ENCODE results near the gene SPAG6. TPM values are rescaled to one million over a fixed set of nuclear protein-coding genes. Genes with fewer than 3 reads are reported as not detected.
A peak's percentile ranks its signal among the peaks of the same experiment; 100 is the strongest.

The SPAG6 gene
- total and polyA plus RNA-seq, 2 of the 8 experiments (the other 6 are each of a cell fraction or from before 2014, with no cell fraction given) = 0.14 TPM; not detected in 1

GRCh38 chr10:22320591-22321155, 24.6 kb upstream of the SPAG6 start, which contains the start of gene BMI1:
Gene BMI1 (plus strand): TSS chr10:22321099. CDS start chr10:22326450, 5,351 bp downstream.
- Histone ChIP-seq H3K4me1 (replicated peaks in 1 of 4; ENCODE audit: control insufficient read depth in 3 of 4, insufficient read depth in 4 of 4, low read length in 3 of 4) (peaks cover 4 to 17% (median 6%) of the 10 kb centered on the region in 4 experiments; a peak in 5 of 7 replicates), H2BK12ac (ENCODE audit: low read depth, low read length) (no peak within 1 kb of the TSS), H3K4me3 (ENCODE audit: extremely low read depth in 1 of 4, insufficient read depth in 2 of 4, low read depth in 3 of 4, low read length in 4 of 4) (peak within 1 kb of the TSS; percentile 44 to 81 (median 58)), H2AFZ (ENCODE audit: low read length) (no peak within 1 kb of the TSS), H3K4me2 (ENCODE audit: insufficient read depth in 1 of 2, low read depth in 2 of 2, low read length in 2 of 2) (peak within 1 kb of the TSS; percentile 75 to 84), H2BK20ac (ENCODE audit: low read length) (no peak within 1 kb of the TSS), H3K56ac (replicated peaks; ENCODE audit: insufficient read length, low read depth, low read length) (no peak within 1 kb of the TSS), H3K23me2 (ENCODE audit: low read depth, low read length) (peaks cover 12% of the 10 kb centered on the region), H3K79me1 (ENCODE audit: low read depth, low read length) (no peaks in the 10 kb centered on the region), H4K20me1 (replicated peaks in 1 of 2; ENCODE audit: control insufficient read depth in 1 of 2, insufficient read depth in 2 of 2, low read length in 2 of 2) (peaks cover 7 to 12% of the 10 kb centered on the region in 2 experiments), H3K4ac (replicated peaks; ENCODE audit: insufficient read length, low read depth, low read length) (no peak within 1 kb of the TSS), H3K9ac (replicated peaks in 1 of 4; ENCODE audit: extremely low read depth in 1 of 4, low read depth in 3 of 4, low read length in 3 of 4) (peak within 1 kb of the TSS; percentile 23 to 87 (median 61); a peak in 6 of 7 replicates), H3K36me3 (ENCODE audit: control insufficient read depth in 2 of 4, insufficient read depth in 4 of 4, low read length in 3 of 4) (no peaks in the 10 kb centered on the region), H2BK120ac (replicated peaks; ENCODE audit: low read depth, low read length) (no peak within 1 kb of the TSS), H3K79me2 (ENCODE audit: control insufficient read depth in 1 of 2, insufficient read depth in 2 of 2, low read length in 2 of 2) (no peaks in the 10 kb centered on the region), H3K14ac (ENCODE audit: insufficient read length) (no peak within 1 kb of the TSS), H3K23ac (ENCODE audit: insufficient read length) (no peak within 1 kb of the TSS), H2BK5ac (ENCODE audit: low read depth, low read length) (peak within 1 kb of the TSS; percentile 19; the same call in 1 of the 2 replicates), H3K27me3 (replicated peaks in 1 of 4; ENCODE audit: control insufficient read depth in 3 of 4, extremely low read depth in 1 of 4, insufficient read depth in 3 of 4, low read length in 3 of 4) (peaks cover 35 to 71% (median 51%) of the 10 kb centered on the region in 4 experiments), H2BK15ac (ENCODE audit: low read length) (no peak within 1 kb of the TSS), H2AK5ac (ENCODE audit: low read depth, low read length) (no peak within 1 kb of the TSS), H4K91ac (replicated peaks; ENCODE audit: insufficient read length, low read length) (peak within 1 kb of the TSS; percentile 48), H3K9me3 (ENCODE audit: insufficient read depth in 2 of 2, low read depth in 1 of 2, low read length in 1 of 2) (no peaks in the 10 kb centered on the region), H3K27ac (ENCODE audit: low read depth, low read length) (no peak within 1 kb of the TSS), H3K18ac (ENCODE audit: extremely low read depth, low read length) (no peak within 1 kb of the TSS; the same call in 1 of the 2 replicates), H4K5ac (ENCODE audit: insufficient read length, low read depth, low read length) (peak within 1 kb of the TSS; percentile 25), H4K8ac (ENCODE audit: extremely low read depth, insufficient read depth, low read length) (peak within 1 kb of the TSS; percentile 74; the same call in 1 of the 2 replicates)
- FAIRE-seq (no peak), DNase-seq (ENCODE audit: low read depth in 1 of 2, low spot score in 2 of 2) (peak in 1 of 2 experiments; percentile 54)
- 0% methylated on average over 12 of the region's 85 CpGs; no CpG with 5 or more reads in 1 of the 2 experiments for WGBS, 2 experiments (ENCODE audit: extremely low coverage in 1 of 2, insufficient coverage in 1 of 2, insufficient read length in 1 of 2, insufficient replicate concordance in 2 of 2, low coverage in 1 of 2, low lambda C conversion rate in 2 of 2, missing lambda C conversion rate in 1 of 2)
- CTCF ChIA-PET (ENCODE audit: partially characterized antibody) = interaction anchor here (2.5 kb wide), 1 partner anchor 19 kb away, joined by 5 read pairs; no protein-coding TSS in a partner anchor
- POLR2A ChIA-PET (ENCODE audit: partially characterized antibody) = interaction anchor here (1.0 kb wide), 1 partner anchor 326 kb away, joined by 4 read pairs; no protein-coding TSS in a partner anchor
- TF ChIP-seq EZH2 (IDR thresholded peaks at IDR 0.05; ENCODE audit: low read depth, low read length, severe bottlenecking) = no peak
- TF ChIP-seq HDAC6 (IDR thresholded peaks at IDR 0.05; ENCODE audit: low read depth, low read length) = no peak
- no peak for TF ChIP-seq GABPA (IDR thresholded peaks at IDR 0.05; ENCODE audit: borderline replicate concordance, insufficient read depth, low read length)
- TF ChIP-seq SAP30 (IDR thresholded peaks at IDR 0.05; ENCODE audit: insufficient read depth, insufficient replicate concordance, low read length) = no peak
- TF ChIP-seq ATF2 (IDR thresholded peaks at IDR 0.05; ENCODE audit: low read length) = no peak
- TF ChIP-seq SP2 (IDR thresholded peaks at IDR 0.05; ENCODE audit: low read length) = no peak
- TF ChIP-seq CHD2 (IDR thresholded peaks at IDR 0.05; ENCODE audit: low read length) = no peak
- no peak for TF ChIP-seq SRF (IDR thresholded peaks at IDR 0.05; ENCODE audit: low read depth, low read length)
- TF ChIP-seq EGR1 (IDR thresholded peaks at IDR 0.05; ENCODE audit: borderline replicate concordance, low read depth, low read length) = no peak
- no peak for TF ChIP-seq NANOG (IDR thresholded peaks at IDR 0.05; ENCODE audit: insufficient read depth, low read depth, low read length, poor library complexity, severe bottlenecking)
- TF ChIP-seq RFX5 (IDR thresholded peaks at IDR 0.05; ENCODE audit: borderline replicate concordance, low read depth, low read length) = no peak

Data from H1 (cell line).